GM21576 (cell line): ENCODE data around the gene ERFL.
"Not testable (repeated sequence)": the region's sequence is repeated elsewhere in the genome, so short reads cannot be mapped to it uniquely, and the experiment has no call there.

ENCODE experiments used
- ATAC-seq: cut with Tn5 transposase; IDR thresholded peaks from one replicate; pipeline ENCODE4 v1.9.1; 2021; ENCODE audit warnings: mild to moderate bottlenecking, moderate library complexity; ENCODE audit not compliant: unreplicated experiment

ERFL gene

GRCh38 chr19:41944336-41944735, 16.1 kb upstream of the ERFL start:
- ATAC-seq = no peak

- ATAC-seq = no peak
These were observed 13.4 kb upstream of the ERFL start for GRCh38 chr19:41941410-41942202.

- no peak for ATAC-seq
These were observed 12.6 kb upstream of the ERFL start for GRCh38 chr19:41940731-41941409.

GRCh38 chr19:41939861-41940730, 11.8 kb upstream of the ERFL start:
- no peak for ATAC-seq

- ATAC-seq = not testable (repeated sequence)
These were observed 11.0 kb upstream of the ERFL start for GRCh38 chr19:41939209-41939608.

GRCh38 chr19:41937525-41938468, 9.5 kb upstream of the ERFL start:
- no peak for ATAC-seq

- ATAC-seq = no peak
These were observed 8.7 kb upstream of the ERFL start for GRCh38 chr19:41936961-41937360.

- no peak for ATAC-seq
These were observed 8.2 kb upstream of the ERFL start for GRCh38 chr19:41936416-41936850.

- ATAC-seq = no peak
These were observed 7.6 kb upstream of the ERFL start for GRCh38 chr19:41935760-41936415.

- ATAC-seq = no peak
These were observed 6.7 kb upstream of the ERFL start for GRCh38 chr19:41934849-41935374.

GRCh38 chr19:41933693-41934426, 5.6 kb upstream of the ERFL start:
- ATAC-seq = no peak

GRCh38 chr19:41932720-41933332, 4.6 kb upstream of the ERFL start:
- no peak for ATAC-seq

GRCh38 chr19:41932259-41932719, 4.0 kb upstream of the ERFL start:
- ATAC-seq = no peak

- no peak for ATAC-seq
These were observed 2.8 kb upstream of the ERFL start for GRCh38 chr19:41930926-41931592.

- ATAC-seq = no peak
These were observed 2.1 kb upstream of the ERFL start for GRCh38 chr19:41930322-41930722.

GRCh38 chr19:41929536-41930071, 1.4 kb upstream of the ERFL start:
- no peak for ATAC-seq

- ATAC-seq = no peak
These were observed 696 bp upstream of the ERFL start for GRCh38 chr19:41928754-41929535.
